Activated T-cell treated with anti-CD3 and anti-CD28 coated beads, Interleukin-2, amount 50 U/mL, for 1 hour (primary cell): ENCODE measurements around the gene CDH13.

ENCODE experiments used
- DNase-seq: peaks from one replicate; pipeline ENCODE4 v3.0.0-alpha.2; 2020

Gene CDH13

GRCh38 chr16:83831456-83831987 lies 1204.8 kb downstream of the CDH13 start:
- DNase-seq = no peak

DNA sequence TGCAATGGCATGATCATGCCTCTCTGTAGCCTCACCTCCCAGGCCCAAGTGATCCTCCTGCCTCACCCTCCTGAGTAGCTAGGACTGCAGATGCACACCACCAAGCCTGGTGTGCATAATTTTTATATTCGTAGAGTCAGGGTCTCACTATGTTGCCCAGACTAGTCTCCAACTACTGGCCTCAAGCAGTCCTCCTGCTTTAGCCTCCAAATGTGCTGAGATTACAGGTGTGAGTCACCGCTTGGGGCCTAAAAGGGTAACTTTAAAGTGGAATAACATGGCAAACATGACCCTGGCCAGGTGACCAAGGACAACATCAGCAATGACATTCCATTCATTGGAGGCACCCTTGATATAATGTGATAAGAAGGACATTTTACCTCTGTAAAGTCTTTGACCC lies 1207.2 kb downstream of the CDH13 start:
- DNase-seq = no peak

DNA sequence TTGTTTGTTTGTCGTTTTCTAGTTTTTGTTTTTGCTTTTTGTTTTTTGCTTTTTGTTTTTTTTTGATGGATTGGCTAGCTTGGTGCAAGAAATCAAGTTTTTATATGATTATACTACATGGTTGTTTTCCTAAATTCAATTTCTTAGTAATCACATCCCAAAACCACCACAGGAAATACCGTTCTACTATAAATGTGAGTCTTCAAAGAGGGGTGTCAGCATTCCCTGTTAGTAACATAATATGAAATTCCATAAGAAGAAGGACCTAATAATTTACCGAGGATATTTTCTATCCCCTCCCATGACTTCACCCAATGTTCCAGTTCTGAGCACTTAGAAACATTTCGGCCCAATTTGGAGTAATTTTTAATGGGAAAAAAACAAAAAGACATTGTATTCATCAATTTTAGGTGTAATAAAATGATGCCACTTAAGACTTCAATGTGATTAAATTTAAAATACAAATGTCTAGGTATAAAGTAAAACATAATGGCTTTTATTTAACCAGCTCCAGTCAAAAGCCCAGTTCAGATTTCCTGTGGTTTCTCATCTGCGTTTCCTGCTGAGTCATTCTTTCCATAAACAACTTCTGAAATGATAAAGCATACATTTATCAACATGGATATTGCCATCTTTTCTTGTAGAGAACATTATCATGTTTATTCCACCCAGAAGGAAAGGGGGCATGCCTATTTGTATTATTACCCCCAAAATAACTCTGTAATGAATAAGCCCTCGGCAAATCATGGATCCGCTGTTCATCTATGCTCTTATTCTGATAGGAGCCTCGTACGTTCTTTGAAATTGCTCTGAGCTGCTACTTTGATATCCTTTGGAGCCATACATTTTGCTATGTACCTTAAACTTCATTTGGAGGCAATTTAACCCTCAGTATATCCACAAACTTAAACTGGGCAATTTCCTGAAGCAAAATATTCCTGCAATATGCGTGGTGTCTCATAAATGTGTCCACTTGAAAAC lies 1209.1 kb downstream of the CDH13 start:
- no peak for DNase-seq

DNA sequence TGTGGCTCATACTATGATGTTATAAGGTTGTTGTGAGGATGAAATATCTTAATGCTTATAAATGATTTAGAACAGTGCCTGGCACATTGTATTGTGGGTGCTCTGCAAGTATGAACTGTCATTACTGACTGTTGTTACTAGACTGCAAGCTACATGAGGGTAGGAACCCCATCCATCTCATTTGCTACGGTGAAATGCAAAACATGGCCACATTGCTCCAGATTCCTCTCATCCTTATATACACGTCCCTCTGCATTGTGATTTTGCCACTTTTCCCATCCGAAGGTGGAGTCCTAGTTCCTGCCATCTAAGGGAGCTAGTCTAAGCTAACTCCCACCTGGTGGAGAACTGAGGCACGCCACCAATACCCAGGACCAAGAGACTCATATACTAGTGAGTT lies 1210.8 kb downstream of the CDH13 start:
- no peak for DNase-seq

DNA sequence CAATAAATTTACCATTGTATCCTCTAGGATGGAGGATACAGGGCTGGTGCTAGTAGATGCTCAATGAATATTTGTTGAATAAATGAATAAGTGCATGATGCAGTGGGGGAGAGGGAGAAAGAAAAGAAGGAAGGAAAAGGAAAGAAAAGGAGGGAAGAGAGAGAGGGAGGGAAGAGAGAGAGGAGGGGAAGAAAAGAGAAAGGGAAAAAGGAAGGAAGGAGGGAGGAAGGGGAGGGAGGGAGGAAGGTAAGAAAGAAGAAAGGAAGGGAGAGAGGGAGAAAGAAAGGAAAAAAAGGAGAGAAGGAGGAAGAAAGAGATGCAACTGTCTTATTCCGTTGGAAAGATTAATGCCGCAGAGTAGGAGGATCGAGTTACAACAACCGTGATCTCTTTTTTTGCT lies 1211.4 kb downstream of the CDH13 start:
- DNase-seq = no peak

- DNase-seq = no peak
Observed at GRCh38 chr16:83839561-83839960, 1212.8 kb downstream of the CDH13 start.

- no peak for DNase-seq
Observed at GRCh38 chr16:83840060-83840617, 1213.4 kb downstream of the CDH13 start.

DNA sequence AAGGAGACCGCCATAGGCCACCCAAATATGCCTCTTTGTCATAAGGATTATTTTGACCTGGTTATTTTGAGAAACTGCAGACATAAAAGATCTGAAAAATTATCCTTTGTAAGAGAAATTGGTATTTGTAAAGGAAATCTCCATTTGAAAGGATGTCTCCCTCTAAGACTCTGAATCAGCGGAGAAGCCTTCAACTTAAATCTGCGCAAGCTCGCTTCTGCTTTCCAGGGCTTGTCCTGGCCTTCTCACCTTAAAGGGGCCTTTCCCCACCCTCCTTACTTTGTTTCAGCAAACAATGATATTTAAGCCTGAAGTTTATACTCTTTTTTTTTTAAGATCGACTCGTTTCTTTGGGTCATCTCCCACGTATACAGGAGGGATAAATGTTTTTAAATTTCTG lies 1215.5 kb downstream of the CDH13 start:
- DNase-seq = no peak

GRCh38 chr16:83842756-83843507 lies 1216.2 kb downstream of the CDH13 start:
- DNase-seq = no peak

GRCh38 chr16:83843657-83844056 lies 1216.9 kb downstream of the CDH13 start:
- DNase-seq = no peak

- DNase-seq = no peak
Observed at GRCh38 chr16:83845263-83845662, 1218.5 kb downstream of the CDH13 start.

- DNase-seq = no peak
Observed at GRCh38 chr16:83847371-83848225, 1220.8 kb downstream of the CDH13 start.

- no peak for DNase-seq
Observed at GRCh38 chr16:83849421-83849820, 1222.7 kb downstream of the CDH13 start.
